H1 (cell line): ENCODE measurements around the gene PGRMC1. TPM values are rescaled to one million over a fixed set of nuclear protein-coding genes. Genes with fewer than 3 reads are reported as not detected.

Experiments
- CTCF ChIA-PET: fragments of 300-600 bp; sonication (Branson Sonifier 250); formaldehyde crosslinking; loops from one replicate; lab custom pipeline; 2021; ENCODE audit not compliant: partially characterized antibody; lab: Charles Lee
- POLR2A ChIA-PET: fragments of 300-600 bp; sonication (Branson Sonifier 250); formaldehyde crosslinking; loops from one replicate; lab custom pipeline; 2021; ENCODE audit warnings: inconsistent platforms; ENCODE audit not compliant: partially characterized antibody; lab: Charles Lee
- DNase-seq, 2 experiments: peaks; one replicate each; pipeline versions ENCODE4 v3.0.0 to v3.0.0-alpha.2; 2010 to 2022; ENCODE audit warnings: low spot score in 2 of 2, low read depth in 1 of 2, mixed read lengths in 1 of 2
- FAIRE-seq: peaks from 2 replicates; lab custom pipeline; 2011; peaks lifted over from hg19 to GRCh38; lab: Jason Lieb, UNC
- H2AFZ ChIP-seq: 2 replicates; pipeline ENCODE4 v1.8.1; 2012; ENCODE audit warnings: low read length, inconsistent platforms
- H2AK5ac ChIP-seq: 2 replicates; pipeline ENCODE4 v1.6.1; 2013; ENCODE audit warnings: low read depth, low read length
- H2BK120ac ChIP-seq: replicated peaks from 2 replicates; pipeline ENCODE3; 2013; ENCODE audit warnings: low read depth, low read length, inconsistent platforms
- H2BK12ac ChIP-seq: 2 replicates; pipeline ENCODE4 v1.6.1; 2013; ENCODE audit warnings: low read depth, low read length
- H2BK15ac ChIP-seq: 2 replicates; pipeline ENCODE4 v1.6.1; 2013; ENCODE audit warnings: low read length
- H2BK20ac ChIP-seq: 2 replicates; pipeline ENCODE4 v1.6.1; 2013; ENCODE audit warnings: low read length
- H2BK5ac ChIP-seq: 2 replicates; pipeline ENCODE4 v1.6.1; 2013; ENCODE audit warnings: low read depth, low read length
- H3K14ac ChIP-seq: 2 replicates; pipeline ENCODE4 v1.6.1; 2013; ENCODE audit warnings: inconsistent platforms; ENCODE audit not compliant: insufficient read length
- H3K18ac ChIP-seq: 2 replicates; pipeline ENCODE4 v1.6.1; 2013; ENCODE audit warnings: low read length; ENCODE audit errors: extremely low read depth
- H3K23ac ChIP-seq: 2 replicates; pipeline ENCODE4 v1.6.1; 2013; ENCODE audit warnings: inconsistent platforms; ENCODE audit not compliant: insufficient read length
- H3K23me2 ChIP-seq: 2 replicates; pipeline ENCODE4 v1.6.1; 2013; ENCODE audit warnings: low read depth, low read length
- H3K27ac ChIP-seq: 2 replicates; pipeline ENCODE4 v1.6.1; 2011; ENCODE audit warnings: low read depth, low read length, inconsistent platforms
- H3K27me3 ChIP-seq, 4 experiments: replicated peaks in 1 of 4; 1 replicate in 1 of 4; 2 replicates in 3 of 4; pipeline versions ENCODE4 v1.6.1 to v1.8.1; 2011 to 2013; ENCODE audit warnings: low read length in 3 of 4, mild to moderate bottlenecking in 3 of 4, inconsistent platforms in 2 of 4, mixed read lengths in 2 of 4, moderate library complexity in 1 of 4; ENCODE audit not compliant: control insufficient read depth in 3 of 4, insufficient read depth in 3 of 4; ENCODE audit errors: extremely low read depth in 1 of 4
- H3K36me3 ChIP-seq, 4 experiments: 2 replicates each; pipeline versions ENCODE4 v1.6.1 to v1.8.1; 2011 to 2013; ENCODE audit warnings: mild to moderate bottlenecking in 4 of 4, low read length in 3 of 4, moderate library complexity in 2 of 4, control low read depth in 1 of 4, inconsistent platforms in 1 of 4; ENCODE audit not compliant: insufficient read depth in 4 of 4, control insufficient read depth in 2 of 4
- H3K4ac ChIP-seq: replicated peaks from 2 replicates; pipeline ENCODE3; 2013; ENCODE audit warnings: low read length, low read depth, mixed read lengths, inconsistent platforms; ENCODE audit not compliant: insufficient read length
- H3K4me1 ChIP-seq, 4 experiments: replicated peaks in 1 of 4; 1 replicate in 1 of 4; 2 replicates in 3 of 4; pipeline versions ENCODE4 v1.6.1 to v1.8.1; 2011 to 2013; ENCODE audit warnings: low read length in 3 of 4, inconsistent platforms in 2 of 4, mixed read lengths in 1 of 4; ENCODE audit not compliant: insufficient read depth in 4 of 4, control insufficient read depth in 3 of 4
- H3K4me2 ChIP-seq, 2 experiments: 2 replicates each; pipeline versions ENCODE4 v1.6.1 to v1.8.1; 2011 to 2013; ENCODE audit warnings: low read depth in 2 of 2, low read length in 2 of 2, control low read depth in 1 of 2, inconsistent platforms in 1 of 2, mild to moderate bottlenecking in 1 of 2; ENCODE audit not compliant: insufficient read depth in 1 of 2
- H3K4me3 ChIP-seq, 4 experiments: fragments of 200-600, 300-600 bp in 1 of 4; sonication (generic), shearing (Covaris generic), sonication (Bioruptor Twin) in 1 of 4; 2 replicates each; pipeline versions ENCODE4 v1.5.1 to v1.8.1; 2011 to 2016; ENCODE audit warnings: low read length in 4 of 4, low read depth in 3 of 4, control low read depth in 2 of 4, inconsistent platforms in 2 of 4, mild to moderate bottlenecking in 2 of 4, mixed read lengths in 1 of 4, moderate library complexity in 1 of 4; ENCODE audit not compliant: insufficient read depth in 2 of 4; ENCODE audit errors: extremely low read depth in 1 of 4
- H3K56ac ChIP-seq: replicated peaks from 2 replicates; pipeline ENCODE3; 2013; ENCODE audit warnings: low read depth, mild to moderate bottlenecking, mixed read lengths, low read length, inconsistent platforms; ENCODE audit not compliant: insufficient read length
- H3K79me1 ChIP-seq: 2 replicates; pipeline ENCODE4 v1.6.1; 2013; ENCODE audit warnings: low read depth, low read length, control low read depth
- H3K79me2 ChIP-seq, 2 experiments: 2 replicates each; pipeline versions ENCODE4 v1.6.1 to v1.8.1; 2012 to 2013; ENCODE audit warnings: low read length in 2 of 2, mild to moderate bottlenecking in 2 of 2, inconsistent platforms in 1 of 2; ENCODE audit not compliant: insufficient read depth in 2 of 2, control insufficient read depth in 1 of 2
- H3K9ac ChIP-seq, 4 experiments: replicated peaks in 1 of 4; 1 replicate in 1 of 4; 2 replicates in 3 of 4; pipeline versions ENCODE4 v1.6.1 to v1.8.1; 2011 to 2013; ENCODE audit warnings: low read depth in 3 of 4, low read length in 3 of 4, control low read depth in 2 of 4, mild to moderate bottlenecking in 2 of 4, moderate library complexity in 2 of 4, inconsistent platforms in 1 of 4; ENCODE audit errors: extremely low read depth in 1 of 4
- H3K9me3 ChIP-seq, 2 experiments: 2 replicates each; pipeline versions ENCODE4 v1.6.1 to v1.8.1; 2012 to 2013; ENCODE audit warnings: mild to moderate bottlenecking in 2 of 2, moderate library complexity in 2 of 2, control low read depth in 1 of 2, inconsistent platforms in 1 of 2, low read depth in 1 of 2, low read length in 1 of 2, mixed read lengths in 1 of 2; ENCODE audit not compliant: insufficient read depth in 2 of 2
- H4K20me1 ChIP-seq, 2 experiments: replicated peaks in 1 of 2; 2 replicates each; pipeline versions ENCODE3 to v1.8.1; 2011 to 2013; ENCODE audit warnings: inconsistent platforms in 2 of 2, low read length in 2 of 2, mild to moderate bottlenecking in 1 of 2; ENCODE audit not compliant: insufficient read depth in 2 of 2, control insufficient read depth in 1 of 2
- H4K5ac ChIP-seq: 2 replicates; pipeline ENCODE4 v1.6.1; 2013; ENCODE audit warnings: low read length, low read depth, mixed read lengths, inconsistent platforms; ENCODE audit not compliant: insufficient read length
- H4K8ac ChIP-seq: 2 replicates; pipeline ENCODE4 v1.8.0; 2013; ENCODE audit warnings: mild to moderate bottlenecking, moderate library complexity, low read length, inconsistent platforms; ENCODE audit not compliant: insufficient read depth; ENCODE audit errors: extremely low read depth
- H4K91ac ChIP-seq: replicated peaks from 2 replicates; pipeline ENCODE3; 2013; ENCODE audit warnings: low read length, mixed read lengths, inconsistent platforms; ENCODE audit not compliant: insufficient read length
- CBX5 ChIP-seq: fragments of 300-800, 300-1000 bp; sonication (generic); IDR thresholded peaks from 2 replicates; pipeline ENCODE4 v1.7.1; 2016; ENCODE audit warnings: antibody characterized with exemption, low read length, low read depth
- polyA plus RNA-seq, 7 experiments: library from polyadenylated mRNA; depleted of rRNA in 3 of 7; stranded (reverse) in 5 of 7; unstranded in 2 of 7; fragments of >200 nt in 5 of 7; fragments of 200-250 nt in 2 of 7; gene quantifications; 1 replicate in 5 of 7; 2 replicates in 1 of 7; 4 replicates in 1 of 7; pipeline versions ENCODE4 v1.2.1 to v1.2.3, GENCODE V29; 2011 to 2013; ENCODE audit warnings: missing spikeins in 2 of 7, mixed read lengths in 2 of 7
- total RNA-seq: library from RNA; stranded (reverse); fragmentation: NEBNext Ultra II Directional; extraction: Animal tissue kit (Norgen Biotek cat#: 25700); gene quantifications from 2 replicates; pipeline ENCODE4 v1.2.1, GENCODE V29; 2021

PGRMC1 gene
- total and polyA plus RNA-seq, 2 of the 8 experiments (the other 6 are each of a cell fraction or from before 2014, with no cell fraction given): 127 to 248 TPM

DNA sequence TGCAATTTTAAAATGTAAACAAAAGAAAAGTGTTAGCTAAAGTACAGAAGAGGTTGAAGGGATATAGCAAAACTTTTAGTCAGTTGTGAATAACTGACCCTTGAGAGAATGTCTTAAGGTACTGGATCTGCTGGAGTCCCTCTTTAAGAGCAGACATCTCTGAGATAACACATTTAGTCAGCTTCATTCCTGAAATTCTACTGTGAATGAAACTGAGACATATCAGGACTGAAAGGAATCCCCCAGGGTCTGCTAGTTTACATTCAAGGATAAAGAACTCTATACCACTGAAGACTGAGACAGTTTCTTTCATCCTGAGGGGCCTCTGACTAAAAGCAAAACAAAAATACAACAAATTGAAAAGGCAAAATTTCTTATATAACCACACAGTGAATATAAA lies 54.4 kb downstream of the PGRMC1 start:
- Histone ChIP-seq H3K27me3 (no peaks in the 10 kb centered on the region), H3K23me2 (no peaks in the 10 kb centered on the region), H3K36me3 (no peaks in the 10 kb centered on the region), H3K56ac (no peak overlapping the region), H3K4me2 (no peak overlapping the region), H3K18ac (no peak overlapping the region), H4K20me1 (no peaks in the 10 kb centered on the region), H3K27ac (no peak overlapping the region), H4K5ac (no peak overlapping the region), H3K79me1 (no peaks in the 10 kb centered on the region), H3K4me1 (no peaks in the 10 kb centered on the region), H2BK5ac (no peak overlapping the region), H2BK15ac (no peak overlapping the region), H3K9me3 (no peaks in the 10 kb centered on the region), H2BK20ac (no peak overlapping the region), H4K8ac (no peak overlapping the region), H2AFZ (no peak overlapping the region), H4K91ac (no peak overlapping the region)
- CTCF ChIA-PET: no interaction called here
- POLR2A ChIA-PET: interaction anchor here (0.6 to 1.2 kb wide), 2 partner anchors 14 to 16 kb away, joined by 3 to 4 read pairs; no protein-coding TSS in a partner anchor
- TF ChIP-seq CBX5: no peak
- TF ChIP-seq, all 59 proteins: peak for 0
- Histone ChIP-seq H3K9ac (no peak overlapping the region), H3K79me2 (no peaks in the 10 kb centered on the region), H3K23ac (no peak overlapping the region), H3K4me3 (no peak overlapping the region), H2BK120ac (no peak overlapping the region), H3K14ac (no peak overlapping the region), H3K4ac (no peak overlapping the region), H2BK12ac (no peak overlapping the region), H2AK5ac (no peak overlapping the region)
- DNase-seq (no peak), FAIRE-seq (no peak)
